Neuronal stem cell (in vitro differentiated cells): Measurements from ENCODE around the gene CD40.

Experiments
- DNase-seq: peaks from one replicate; pipeline ENCODE4 v3.0.0-alpha.2; 2013; ENCODE audit warnings: low spot score
- H2AFZ ChIP-seq: one replicate; pipeline ENCODE4 v1.6.1; 2013; ENCODE audit warnings: mild to moderate bottlenecking, low read length, inconsistent platforms
- H2AK5ac ChIP-seq: 2 replicates; pipeline ENCODE4 v1.6.1; 2013; ENCODE audit warnings: low read depth, mild to moderate bottlenecking, inconsistent platforms, low read length, moderate library complexity, mixed read lengths
- H2BK120ac ChIP-seq: 2 replicates; pipeline ENCODE4 v1.6.1; 2013; ENCODE audit warnings: low read depth, mild to moderate bottlenecking, inconsistent platforms, low read length, moderate library complexity, mixed read lengths
- H2BK12ac ChIP-seq: one replicate; pipeline ENCODE4 v1.6.1; 2013; ENCODE audit warnings: low read length, inconsistent platforms
- H2BK15ac ChIP-seq: 2 replicates; pipeline ENCODE4 v1.6.1; 2013; ENCODE audit warnings: mild to moderate bottlenecking, low read length, inconsistent platforms, mixed read lengths
- H2BK5ac ChIP-seq: one replicate; pipeline ENCODE4 v1.6.1; 2013; ENCODE audit warnings: inconsistent platforms, mild to moderate bottlenecking, low read length, moderate library complexity
- H3K14ac ChIP-seq: one replicate; pipeline ENCODE4 v1.6.1; 2013; ENCODE audit warnings: low read length, inconsistent platforms
- H3K18ac ChIP-seq: 2 replicates; pipeline ENCODE4 v1.6.1; 2013; ENCODE audit warnings: low read length, inconsistent platforms
- H3K23ac ChIP-seq: 2 replicates; pipeline ENCODE4 v1.6.1; 2013; ENCODE audit warnings: low read depth, mild to moderate bottlenecking, mixed read lengths, low read length, inconsistent platforms; ENCODE audit not compliant: poor library complexity
- H3K27ac ChIP-seq: replicated peaks from 3 replicates; pipeline ENCODE4 v1.5.1; 2013; ENCODE audit warnings: low read length, inconsistent platforms
- H3K27me3 ChIP-seq, 3 experiments: 2 replicates each; pipeline ENCODE4 v1.6.1; 2013; ENCODE audit warnings: low read length in 3 of 3, mild to moderate bottlenecking in 2 of 3, inconsistent platforms in 1 of 3, low read depth in 1 of 3, mixed read lengths in 1 of 3, moderate library complexity in 1 of 3; ENCODE audit not compliant: control insufficient read depth in 3 of 3, insufficient read depth in 3 of 3
- H3K36me3 ChIP-seq, 2 donors: replicated peaks in 1 of 2; 2 replicates each; pipeline ENCODE4 v1.6.1; 2013; ENCODE audit warnings: low read length in 2 of 2; ENCODE audit not compliant: control insufficient read depth in 2 of 2, insufficient read depth in 2 of 2
- H3K4ac ChIP-seq: 2 replicates; pipeline ENCODE4 v1.6.1; 2013; ENCODE audit warnings: inconsistent platforms, mild to moderate bottlenecking, low read length, moderate library complexity
- H3K4me1 ChIP-seq, 2 donors: 1 replicate in 1 of 2; 2 replicates in 1 of 2; pipeline ENCODE4 v1.6.1; 2013; ENCODE audit warnings: low read length in 2 of 2, low read depth in 1 of 2; ENCODE audit not compliant: control insufficient read depth in 2 of 2, insufficient read depth in 1 of 2
- H3K4me2 ChIP-seq: one replicate; pipeline ENCODE4 v1.6.1; 2013; ENCODE audit warnings: mild to moderate bottlenecking, low read length, inconsistent platforms; ENCODE audit not compliant: insufficient read depth, poor library complexity, severe bottlenecking
- H3K4me3 ChIP-seq, 2 donors: 2 replicates each; pipeline ENCODE4 v1.5.1; 2013; ENCODE audit warnings: low read length in 2 of 2, mild to moderate bottlenecking in 2 of 2, inconsistent platforms in 1 of 2, moderate library complexity in 1 of 2
- H3K79me1 ChIP-seq: one replicate; pipeline ENCODE4 v1.6.1; 2013; ENCODE audit warnings: low read depth, mild to moderate bottlenecking, inconsistent platforms, low read length, moderate library complexity
- H3K9ac ChIP-seq: one replicate; pipeline ENCODE4 v1.6.1; 2013; ENCODE audit warnings: mild to moderate bottlenecking, low read depth, low read length, inconsistent platforms; ENCODE audit not compliant: poor library complexity
- H3K9me3 ChIP-seq, 2 donors: replicated peaks in 1 of 2; 2 replicates each; pipeline versions ENCODE3 to v1.6.1; 2013; ENCODE audit warnings: low read length in 2 of 2, mild to moderate bottlenecking in 2 of 2, inconsistent platforms in 1 of 2, low read depth in 1 of 2, mixed read lengths in 1 of 2, moderate library complexity in 1 of 2; ENCODE audit not compliant: control insufficient read depth in 2 of 2, insufficient read depth in 1 of 2
- H4K8ac ChIP-seq: one replicate; pipeline ENCODE4 v1.6.1; 2013; ENCODE audit warnings: low read depth, mild to moderate bottlenecking, inconsistent platforms, low read length, moderate library complexity
- H4K91ac ChIP-seq: one replicate; pipeline ENCODE4 v1.6.1; 2013; ENCODE audit warnings: low read length, low read depth, mild to moderate bottlenecking, inconsistent platforms; ENCODE audit not compliant: poor library complexity
- WGBS, 2 donors: extraction: QIAGEN DNeasy Blood & Tissue Kit; methylation state at CpG; one replicate each; pipeline ENCODE4 v1.1.7; 2013; ENCODE audit warnings: missing lambda C conversion rate in 2 of 2, mixed read lengths in 1 of 2; ENCODE audit not compliant: insufficient read length in 2 of 2, insufficient replicate concordance in 1 of 2; ENCODE audit errors: extremely low coverage in 2 of 2; 5-methylcytosine and 5-hydroxymethylcytosine counted together

The CD40 gene

DNA sequence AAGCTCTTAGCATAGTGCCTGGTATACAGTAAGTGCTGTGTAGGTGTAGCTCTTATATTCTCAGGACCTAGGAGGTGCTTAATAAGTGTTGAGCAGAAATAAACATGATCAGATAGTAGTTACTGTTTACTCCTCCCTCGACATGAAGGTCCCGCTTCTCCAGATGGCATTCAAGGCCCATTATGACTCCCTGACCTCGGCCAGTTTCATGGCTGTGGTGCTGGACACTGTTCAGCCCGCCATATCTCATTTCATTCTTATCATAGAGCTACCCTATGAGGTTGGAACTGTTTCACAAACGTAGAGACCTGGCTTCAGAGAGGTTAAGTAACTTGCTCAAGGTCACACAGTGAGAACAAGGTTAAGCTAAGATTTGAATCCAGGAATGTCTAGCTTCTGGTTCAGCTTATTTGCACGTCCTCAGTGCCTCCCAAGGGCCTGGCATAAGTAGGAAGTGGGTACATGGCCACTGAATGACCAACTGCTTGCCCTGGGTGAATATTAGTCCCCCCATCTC is 39.0 kb downstream of the CD40 start:
- DNase-seq = no peak
- Histone ChIP-seq H3K79me1 (no peaks in the 10 kb centered on the region), H3K14ac (no peak overlapping the region), H2BK120ac (no peak overlapping the region), H3K27ac (no peak overlapping the region), H3K36me3 (no peaks in the 10 kb centered on the region), H3K23ac (no peak overlapping the region), H2BK15ac (no peak overlapping the region), H3K9me3 (no peaks in the 10 kb centered on the region), H3K9ac (no peak overlapping the region), H3K4ac (no peak overlapping the region), H3K27me3 (peaks cover 0 to 59% (median 0%) of the 10 kb centered on the region in 3 experiments), H2BK5ac (no peak overlapping the region), H3K4me1 (peaks cover 0 to 3% of the 10 kb centered on the region in 2 donors), H2AK5ac (no peak overlapping the region), H3K4me2 (no peak overlapping the region), H3K4me3 (no peak overlapping the region), H2BK12ac (no peak overlapping the region), H4K8ac (no peak overlapping the region), H3K18ac (no peak overlapping the region), H2AFZ (no peak overlapping the region), H4K91ac (no peak overlapping the region)
- no CpG with 5 or more reads among the region's 6 CpGs for WGBS, 2 donors

DNA sequence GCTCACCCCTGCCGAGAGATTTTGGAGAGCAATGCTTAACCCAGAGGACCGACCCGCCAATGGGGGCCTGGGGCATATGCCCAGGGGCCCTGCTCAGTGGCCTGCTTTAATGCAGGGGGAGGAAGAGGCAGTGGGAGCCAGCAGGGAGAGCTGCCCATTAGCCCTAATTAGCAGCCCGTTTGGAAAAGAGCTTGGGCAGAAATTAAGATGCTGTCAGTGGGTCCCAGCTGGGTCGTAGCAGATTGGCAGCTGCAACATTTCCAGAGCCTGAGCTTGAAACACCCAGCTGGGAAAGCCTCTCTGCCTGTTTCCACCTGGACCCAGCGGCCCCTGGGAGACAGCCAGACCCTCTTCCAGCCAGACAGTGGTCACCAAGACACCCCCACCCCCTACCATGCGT is 39.5 kb downstream of the CD40 start:
- H3K4me1 ChIP-seq = peaks cover 0 to 3% of the 10 kb centered on the region in 2 donors
- no peak overlapping the region for H3K23ac ChIP-seq
- no peak overlapping the region for H2BK5ac ChIP-seq
- no peak overlapping the region for H2AFZ ChIP-seq
- WGBS, 2 donors = no CpG with 5 or more reads among the region's 7 CpGs
- H3K4me2 ChIP-seq = no peak overlapping the region
- H3K18ac ChIP-seq = peak overlapping the region; percentile 32
- no peak overlapping the region for H2BK12ac ChIP-seq
- peaks cover 0 to 63% (median 0%) of the 10 kb centered on the region in 3 experiments for H3K27me3 ChIP-seq
- no peak overlapping the region for H3K14ac ChIP-seq
- H4K8ac ChIP-seq = no peak overlapping the region
- peak overlapping the region; percentile 57 for H2AK5ac ChIP-seq
- H3K27ac ChIP-seq = no peak overlapping the region
- peak overlapping the region; percentile 6 for H2BK15ac ChIP-seq
- H3K79me1 ChIP-seq = no peaks in the 10 kb centered on the region
- H3K4ac ChIP-seq = no peak overlapping the region
- no peak for DNase-seq
- no peak overlapping the region for H3K9ac ChIP-seq
- H4K91ac ChIP-seq = no peak overlapping the region
- no peak overlapping the region for H2BK120ac ChIP-seq
- no peak overlapping the region for H3K4me3 ChIP-seq
- no peaks in the 10 kb centered on the region for H3K9me3 ChIP-seq
- no peaks in the 10 kb centered on the region for H3K36me3 ChIP-seq

DNA sequence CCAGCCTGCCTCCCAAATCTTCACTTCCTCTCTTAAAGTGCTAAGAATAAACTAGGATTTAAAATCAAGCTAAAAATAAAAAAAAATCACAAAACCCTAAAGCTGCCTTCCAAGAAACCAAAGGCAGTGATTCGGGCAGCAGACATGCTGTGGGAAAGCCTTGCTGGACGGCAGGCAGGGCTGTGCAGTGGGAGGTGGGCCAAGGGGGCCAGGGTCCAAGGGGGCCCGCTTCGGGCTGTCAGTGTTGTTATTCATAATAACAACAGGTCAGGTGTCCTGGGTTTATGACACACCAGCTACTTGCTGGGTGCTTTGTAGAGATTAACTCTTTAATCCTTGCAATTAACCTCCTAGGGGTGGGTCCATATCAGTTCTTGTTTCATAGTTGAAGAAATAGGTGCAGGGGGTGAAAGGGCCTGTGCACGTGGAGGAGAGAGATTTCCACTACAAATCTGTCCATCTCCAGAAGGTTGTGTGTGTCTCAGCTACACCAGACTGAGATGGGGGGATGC is 40.4 kb downstream of the CD40 start:
- Histone ChIP-seq H3K9me3 (no peaks in the 10 kb centered on the region), H3K18ac (no peak overlapping the region), H3K36me3 (no peaks in the 10 kb centered on the region), H2BK120ac (no peak overlapping the region), H2BK5ac (no peak overlapping the region), H2BK15ac (no peak overlapping the region), H2BK12ac (no peak overlapping the region), H4K91ac (no peak overlapping the region), H3K27ac (no peak overlapping the region), H3K79me1 (no peaks in the 10 kb centered on the region), H3K14ac (no peak overlapping the region), H3K9ac (no peak overlapping the region), H3K23ac (no peak overlapping the region), H3K4me2 (no peak overlapping the region), H3K4me1 (peaks cover 0 to 3% of the 10 kb centered on the region in 2 donors), H4K8ac (no peak overlapping the region), H2AFZ (no peak overlapping the region), H3K27me3 (peaks cover 0 to 69% (median 0%) of the 10 kb centered on the region in 3 experiments), H3K4ac (no peak overlapping the region), H2AK5ac (no peak overlapping the region), H3K4me3 (no peak overlapping the region)
- WGBS, 2 donors = no CpG with 5 or more reads among the region's 5 CpGs
- DNase-seq = no peak

DNA sequence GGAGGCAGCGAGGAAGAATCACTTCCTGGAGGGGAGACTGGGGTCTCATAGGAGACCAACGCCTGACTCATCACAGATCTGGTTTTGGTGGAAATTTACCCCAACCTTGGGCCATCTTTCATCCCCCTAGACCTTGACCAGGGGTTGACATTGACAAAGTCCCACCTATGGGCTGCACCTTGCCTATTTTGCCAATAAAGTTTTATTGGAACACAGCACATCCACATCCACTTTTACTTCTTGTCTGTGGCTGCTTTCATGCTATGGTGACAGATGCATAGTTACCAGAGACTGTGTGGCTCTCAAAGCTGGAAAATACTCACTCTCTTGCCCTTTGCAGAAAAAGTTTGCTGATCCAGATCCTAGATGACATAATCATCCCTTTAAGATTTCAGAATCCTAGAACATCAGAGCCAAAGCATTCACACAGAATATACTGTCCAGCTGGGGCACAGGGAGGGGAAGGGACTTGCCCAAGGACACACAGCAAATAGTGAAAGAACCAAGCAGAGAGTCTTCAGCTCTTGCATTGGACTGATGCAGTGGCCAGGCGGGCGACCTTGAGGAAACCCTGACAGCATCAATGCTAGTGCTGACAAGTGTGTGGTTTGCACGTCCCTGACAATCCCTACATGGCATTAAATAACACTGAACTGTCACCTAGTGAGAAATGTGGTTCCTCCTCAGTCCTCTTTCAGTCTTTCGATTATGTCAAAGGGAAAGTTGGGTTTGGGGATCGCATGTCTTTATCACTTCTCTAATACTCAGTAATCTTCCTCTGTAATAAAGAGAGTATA is 41.2 kb downstream of the CD40 start:
- Histone ChIP-seq H2AFZ (no peak overlapping the region), H3K4ac (no peak overlapping the region), H3K9ac (no peak overlapping the region), H3K79me1 (no peaks in the 10 kb centered on the region), H3K4me1 (peaks cover 0 to 6% of the 10 kb centered on the region in 2 donors), H3K27ac (no peak overlapping the region), H3K4me3 (no peak overlapping the region), H3K4me2 (no peak overlapping the region), H2BK5ac (no peak overlapping the region), H3K36me3 (no peaks in the 10 kb centered on the region), H4K8ac (no peak overlapping the region), H3K9me3 (no peaks in the 10 kb centered on the region), H4K91ac (no peak overlapping the region), H3K23ac (no peak overlapping the region), H2BK12ac (no peak overlapping the region), H2BK120ac (no peak overlapping the region), H3K27me3 (peaks cover 0 to 73% (median 0%) of the 10 kb centered on the region in 3 experiments), H3K18ac (no peak overlapping the region), H2AK5ac (no peak overlapping the region), H2BK15ac (no peak overlapping the region), H3K14ac (no peak overlapping the region)
- WGBS, 2 donors = no CpG with 5 or more reads among the region's 7 CpGs
- DNase-seq = no peak
